Activated T-cell treated with anti-CD3 and anti-CD28 coated beads for 48 hours (primary cell): ENCODE measurements around the gene DCAF6.

Source experiments
- DNase-seq: peaks from one replicate; pipeline ENCODE4 v3.0.0-alpha.2; 2020; ENCODE audit warnings: low read depth

Gene DCAF6

DNA sequence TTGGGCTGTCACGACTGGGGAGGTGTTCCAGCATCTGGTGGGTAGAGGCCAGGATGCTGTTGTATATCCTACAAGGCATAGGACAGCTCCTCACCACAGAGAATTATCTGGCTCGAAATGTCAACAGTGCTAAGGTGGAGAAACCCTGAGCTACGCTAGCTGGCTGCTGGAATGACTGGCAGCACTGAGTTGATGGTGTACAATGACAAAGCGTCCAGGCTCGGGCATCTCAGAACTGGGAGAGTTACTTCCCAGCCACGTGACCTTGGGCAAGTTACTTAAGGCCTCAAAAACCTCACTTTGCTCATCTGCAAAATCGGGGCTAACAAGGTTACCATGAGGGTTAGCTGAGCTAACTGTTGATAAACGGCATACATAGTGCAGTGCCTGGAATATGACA lies 164.9 kb downstream of the DCAF6 start:
- DNase-seq = no peak

- no peak for DNase-seq
Measured at GRCh38 chr1:168102487-168102886, 166.0 kb downstream of the DCAF6 start.

- no peak for DNase-seq
Measured at GRCh38 chr1:168104535-168104934, 168.1 kb downstream of the DCAF6 start.

- no peak for DNase-seq
Measured at GRCh38 chr1:168105846-168106245, 169.4 kb downstream of the DCAF6 start.

DNA sequence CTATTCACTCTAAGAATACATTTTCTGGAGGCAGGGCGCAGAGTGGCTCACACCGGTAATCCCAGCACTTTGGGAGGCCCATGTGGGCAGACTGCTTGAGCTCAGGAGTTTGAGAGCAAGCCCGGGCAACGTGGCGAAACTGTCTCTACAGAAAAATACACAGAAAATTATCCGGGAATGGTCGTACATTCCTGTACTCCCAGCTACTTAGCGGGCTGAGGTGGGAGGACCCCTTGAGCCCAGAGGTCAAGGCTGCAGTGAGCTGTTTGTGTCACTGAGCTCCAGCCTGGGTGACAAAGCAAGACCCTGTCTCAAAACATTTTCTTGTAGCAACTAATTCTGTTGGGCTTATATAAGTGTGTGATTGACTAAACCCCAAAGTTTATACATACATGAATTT lies 169.8 kb downstream of the DCAF6 start:
- DNase-seq = no peak

GRCh38 chr1:168110896-168111545 lies 174.5 kb downstream of the DCAF6 start:
- DNase-seq = no peak

DNA sequence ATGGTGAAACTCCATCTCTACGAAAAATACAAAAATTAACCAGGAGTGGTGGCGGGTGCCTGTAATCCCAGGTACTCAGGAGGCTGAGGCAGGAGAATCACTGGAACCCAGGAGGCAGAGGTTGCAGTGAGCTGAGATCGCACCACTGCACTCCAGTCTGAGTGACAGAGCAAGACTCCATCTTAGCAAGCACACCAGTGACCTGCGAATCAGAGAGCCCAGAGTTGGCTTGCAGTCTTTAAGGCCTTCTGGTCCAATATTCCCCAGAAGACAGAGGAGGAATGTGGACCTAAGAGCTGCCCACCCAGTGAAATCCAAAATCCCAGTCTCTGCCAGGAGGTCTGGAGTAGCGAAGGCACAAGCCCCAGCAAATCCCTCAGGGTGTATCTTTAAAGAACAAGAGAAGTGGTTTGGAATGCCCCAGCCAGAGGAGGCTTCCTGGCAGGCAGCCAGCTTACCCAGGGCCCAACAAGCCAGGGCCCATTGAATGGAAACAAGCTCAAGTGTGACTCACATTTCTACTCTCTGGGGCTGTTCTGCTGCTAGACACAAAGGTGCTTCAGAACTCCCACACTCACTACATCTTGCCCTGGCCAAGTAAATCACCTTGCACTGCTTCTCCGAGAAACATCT lies 176.3 kb downstream of the DCAF6 start:
- peak; percentile 51 for DNase-seq

DNA sequence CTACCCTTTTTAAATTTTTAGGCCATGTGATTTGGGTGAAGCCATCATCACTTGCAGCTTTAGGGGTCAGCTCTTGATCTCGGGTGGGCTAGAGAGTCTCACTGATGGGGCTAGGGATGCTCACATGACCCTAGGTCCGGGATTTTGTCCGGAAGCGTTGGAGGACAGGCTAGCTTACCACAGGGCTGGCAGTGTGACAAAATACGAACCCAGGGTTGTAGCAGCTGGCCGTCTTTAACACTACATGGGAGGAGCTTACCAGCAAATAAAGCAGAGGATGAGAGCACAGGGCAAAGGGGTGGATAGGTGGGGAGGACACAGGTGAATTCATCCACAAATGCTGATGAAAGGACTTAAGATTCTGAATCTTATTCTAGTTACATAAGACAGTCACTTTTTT lies 178.4 kb downstream of the DCAF6 start:
- no peak for DNase-seq

GRCh38 chr1:168116327-168116799 lies 179.9 kb downstream of the DCAF6 start:
- no peak for DNase-seq

GRCh38 chr1:168119750-168120149 lies 183.3 kb downstream of the DCAF6 start:
- no peak for DNase-seq

- DNase-seq = no peak
Measured at GRCh38 chr1:168121401-168122011, 185.0 kb downstream of the DCAF6 start.

GRCh38 chr1:168125051-168125450 lies 188.6 kb downstream of the DCAF6 start:
- DNase-seq = no peak
